ENCODE results near the gene SMIM5.

SMIM5 gene, protein sequence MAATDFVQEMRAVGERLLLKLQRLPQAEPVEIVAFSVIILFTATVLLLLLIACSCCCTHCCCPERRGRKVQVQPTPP

DNA sequence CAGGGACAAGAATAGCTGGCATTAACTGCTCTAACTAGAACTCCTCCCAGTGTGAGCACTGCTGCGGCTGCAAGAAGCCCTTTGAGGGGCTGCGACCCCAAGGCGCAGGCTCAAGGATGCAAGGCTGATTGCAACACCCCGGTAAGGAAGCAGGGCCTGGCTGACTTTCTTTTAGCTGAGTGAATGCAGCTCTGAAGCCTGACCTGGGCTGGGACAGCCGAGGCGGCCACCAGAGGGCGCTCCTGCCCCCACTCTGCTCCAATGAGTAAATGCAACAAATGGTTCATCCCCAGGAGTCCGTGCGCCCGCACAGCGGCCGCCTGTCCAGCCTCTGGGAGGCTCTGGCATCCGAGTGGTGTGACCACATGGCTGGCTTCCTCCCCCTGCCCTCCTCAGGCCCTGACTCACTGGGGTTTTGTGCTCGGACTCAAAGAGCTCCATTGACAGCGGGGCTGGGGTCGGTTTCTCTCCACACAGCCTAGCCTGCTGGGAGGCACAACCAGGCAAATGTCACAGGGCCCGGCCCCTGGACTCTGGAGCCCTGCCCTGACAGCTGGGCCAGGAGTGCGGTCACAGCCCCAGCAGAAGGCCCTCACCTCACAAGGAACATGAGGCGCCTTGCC, at the start of gene SMIM5:
Gene SMIM5 (plus strand): TSS at position 572 of the 623 bp plus-strand sequence. CDS start 6,768 bp downstream, outside the sequence.
- no peak within 1 kb of the TSS for H3K27ac ChIP-seq
- no peak for DNase-seq (ENCODE audit: low read depth, low spot score)
- TF ChIP-seq EZH2 (IDR thresholded peaks at IDR 0.05), result no peak
- TF ChIP-seq POLR2AphosphoS5 (IDR thresholded peaks at IDR 0.05; ENCODE audit: borderline replicate concordance, low read depth, low read length), result no peak
- TF ChIP-seq FOXP2 (optimal IDR thresholded peaks at IDR 0.05; ENCODE audit: control extremely low read depth, extremely low read length, insufficient read depth), result no peak

DNA sequence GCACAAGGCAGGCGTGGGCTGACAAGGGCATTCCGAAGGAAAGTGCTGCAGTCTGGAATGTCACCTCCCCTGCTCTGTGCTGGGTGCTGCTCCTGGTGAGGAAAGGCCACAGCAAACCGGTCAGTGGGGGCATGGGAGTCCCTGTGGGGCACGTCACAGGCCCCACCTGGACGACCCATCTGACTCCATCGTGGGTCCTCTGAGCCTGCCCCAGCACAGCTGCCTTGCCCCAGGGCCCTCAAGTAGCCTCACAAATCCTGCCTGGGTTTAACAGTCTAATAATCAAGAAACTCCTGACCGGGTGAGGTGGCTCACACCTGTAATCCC, 48.4 kb upstream of the SMIM5 start:
- no peak for DNase-seq (ENCODE audit: low read depth, low spot score)
- Histone ChIP-seq H3K9ac (ENCODE audit: insufficient read length) (no peak overlapping the region), H3K27ac (no peak overlapping the region), H3K9me3 (ENCODE audit: low read depth, low read length) (no peaks in the 10 kb centered on the region), H3K36me3 (ENCODE audit: insufficient read depth, low read length) (no peaks in the 10 kb centered on the region), H3K4me3 (no peak overlapping the region)
- TF ChIP-seq FOXP2 (optimal IDR thresholded peaks at IDR 0.05; ENCODE audit: control extremely low read depth, extremely low read length, insufficient read depth) (no peak), EZH2 (IDR thresholded peaks at IDR 0.05) (no peak), POLR2AphosphoS5 (IDR thresholded peaks at IDR 0.05; ENCODE audit: borderline replicate concordance, low read depth, low read length) (no peak)

More for the DNA sequence above, at the start of gene SMIM5:
- Histone ChIP-seq H3K36me3 (ENCODE audit: insufficient read depth, low read length) (no peaks in the 10 kb centered on the region), H3K9ac (ENCODE audit: insufficient read length) (no peak within 1 kb of the TSS), H3K9me3 (ENCODE audit: low read depth, low read length) (no peaks in the 10 kb centered on the region), H3K4me3 (no peak within 1 kb of the TSS)

DNA sequence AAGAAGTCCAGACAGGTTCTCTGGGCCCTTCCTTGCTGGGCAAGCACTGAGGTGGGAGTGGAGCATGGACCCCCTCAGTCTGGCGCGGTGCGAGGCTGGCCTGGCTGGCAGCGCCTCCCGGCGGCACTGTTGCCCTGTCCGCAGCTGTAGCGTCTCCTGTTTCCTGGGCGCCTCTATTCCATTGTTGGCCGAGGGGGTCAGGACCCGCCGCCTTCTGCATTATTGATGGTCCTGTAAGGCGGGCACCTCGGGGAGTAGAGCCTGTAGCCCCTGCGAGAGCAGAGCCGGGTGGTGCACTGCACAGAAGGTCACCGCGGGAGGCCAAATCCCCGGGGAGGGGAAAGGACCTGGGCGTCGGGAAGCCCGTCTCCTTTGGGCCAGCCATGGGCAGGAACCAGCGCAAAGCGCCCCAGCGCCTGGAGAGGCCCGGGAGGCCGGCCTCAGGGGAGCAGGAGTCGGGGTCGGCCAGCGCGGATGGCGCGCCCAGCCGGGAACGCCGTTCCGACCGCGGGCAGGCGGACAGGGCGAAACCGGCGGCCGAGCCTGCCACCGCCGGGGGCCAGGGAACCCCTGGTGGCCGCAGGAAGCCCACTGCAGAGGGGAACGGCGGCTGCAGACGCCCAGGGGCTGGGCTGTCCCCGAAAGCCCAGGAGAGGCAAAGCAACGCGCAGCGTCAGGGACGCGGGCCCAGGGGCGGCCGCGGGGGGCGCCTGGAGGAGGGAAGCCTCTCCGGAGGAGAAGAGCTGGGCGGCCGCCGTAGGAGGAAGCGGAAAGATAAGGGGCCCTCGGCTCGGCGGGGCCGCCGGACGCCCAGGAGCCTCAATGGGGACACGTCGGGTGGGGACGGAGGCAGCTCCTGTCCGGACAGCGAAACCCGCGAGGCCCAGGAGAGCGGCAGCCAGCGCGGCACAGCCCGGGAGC, 45.3 kb upstream of the SMIM5 start, which contains the start of gene MYO15B:
Gene MYO15B (plus strand): TSS at position 126 of the 921 bp plus-strand sequence. CDS start 258 bp downstream, at position 384.
- TF ChIP-seq FOXP2 (optimal IDR thresholded peaks at IDR 0.05; ENCODE audit: control extremely low read depth, extremely low read length, insufficient read depth) (no peak), EZH2 (IDR thresholded peaks at IDR 0.05) (no peak), POLR2AphosphoS5 (IDR thresholded peaks at IDR 0.05; ENCODE audit: borderline replicate concordance, low read depth, low read length) (no peak)
- no peak within 1 kb of the TSS for H3K9ac ChIP-seq (ENCODE audit: insufficient read length)
- H3K4me3 ChIP-seq, result no peak within 1 kb of the TSS
- no peaks in the 10 kb centered on the region for H3K36me3 ChIP-seq (ENCODE audit: insufficient read depth, low read length)
- H3K27ac ChIP-seq, result no peak within 1 kb of the TSS
- no peak for DNase-seq (ENCODE audit: low read depth, low spot score)
- H3K9me3 ChIP-seq (ENCODE audit: low read depth, low read length), result no peaks in the 10 kb centered on the region

DNA sequence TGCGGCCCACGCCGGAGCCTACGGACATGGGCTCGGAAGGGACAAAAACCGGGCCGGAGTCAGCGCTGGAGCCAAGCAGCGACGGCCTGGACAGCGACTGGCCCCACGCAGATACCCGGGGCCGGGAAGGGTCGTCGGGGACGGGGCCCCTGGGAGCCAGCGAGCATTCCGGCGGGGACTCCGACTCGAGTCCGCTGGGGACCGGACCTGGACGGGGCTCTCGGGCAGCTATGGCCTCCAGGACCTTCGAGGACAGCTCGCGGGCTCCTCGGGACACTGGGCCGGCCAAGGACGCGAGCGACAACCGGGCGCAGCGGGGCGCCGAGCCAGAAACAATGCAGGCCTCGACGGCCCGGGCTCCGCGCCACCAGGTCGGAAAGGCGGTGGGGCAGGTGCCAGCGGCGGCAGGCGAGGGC, 44.6 kb upstream of the SMIM5 start:
- Histone ChIP-seq H3K27ac (no peak overlapping the region), H3K36me3 (ENCODE audit: insufficient read depth, low read length) (no peaks in the 10 kb centered on the region), H3K9ac (ENCODE audit: insufficient read length) (no peak overlapping the region), H3K4me3 (no peak overlapping the region), H3K9me3 (ENCODE audit: low read depth, low read length) (no peaks in the 10 kb centered on the region)
- DNase-seq (ENCODE audit: low read depth, low spot score), result no peak
- TF ChIP-seq EZH2 (IDR thresholded peaks at IDR 0.05) (no peak), POLR2AphosphoS5 (IDR thresholded peaks at IDR 0.05; ENCODE audit: borderline replicate concordance, low read depth, low read length) (no peak), FOXP2 (optimal IDR thresholded peaks at IDR 0.05; ENCODE audit: control extremely low read depth, extremely low read length, insufficient read depth) (no peak)

DNA sequence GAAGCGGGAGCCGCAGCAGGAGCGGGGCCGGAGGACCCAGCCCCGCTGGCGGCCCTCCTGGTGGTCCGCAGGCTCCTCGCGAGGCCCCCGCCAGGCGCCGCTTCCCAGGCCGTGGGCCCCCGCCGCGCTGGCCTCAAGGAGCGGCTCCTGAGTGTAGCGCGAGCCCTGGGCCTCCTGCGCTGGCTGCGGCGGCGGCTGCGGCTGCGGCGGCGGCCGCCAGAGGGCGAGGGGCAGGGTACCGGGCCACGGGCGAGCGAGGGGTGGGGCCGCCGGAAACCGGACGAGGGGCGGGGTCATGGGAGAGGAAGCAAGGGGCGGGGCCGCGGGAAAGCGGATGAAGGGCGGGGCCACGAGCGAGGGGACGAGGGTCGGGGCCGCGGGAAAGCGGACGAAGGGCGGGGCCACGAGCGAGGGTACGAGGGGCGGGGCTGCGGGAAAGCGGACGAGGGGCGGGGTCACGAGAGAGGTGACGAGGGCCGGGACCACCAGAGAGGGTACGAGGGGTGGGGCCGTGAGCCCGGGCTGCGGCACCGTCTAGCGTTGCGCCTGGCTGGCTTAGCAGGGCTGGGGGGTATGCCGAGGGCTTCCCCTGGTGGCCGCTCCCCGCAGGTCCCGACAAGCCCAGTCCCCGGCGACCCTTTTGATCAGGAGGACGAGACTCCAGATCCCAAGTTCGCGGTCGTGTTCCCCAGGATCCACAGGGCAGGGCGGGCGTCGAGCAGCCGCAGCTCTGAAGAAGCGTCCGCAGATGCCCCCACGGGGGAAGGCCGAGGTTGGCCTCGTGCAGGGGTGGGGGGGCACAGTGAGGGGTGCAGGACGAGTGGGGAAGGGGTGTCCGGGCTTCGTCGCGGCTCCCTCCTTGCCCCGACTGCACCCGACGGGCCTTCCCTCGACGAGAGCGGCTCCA, 44.0 kb upstream of the SMIM5 start:
- TF ChIP-seq EZH2 (IDR thresholded peaks at IDR 0.05), result no peak
- TF ChIP-seq POLR2AphosphoS5 (IDR thresholded peaks at IDR 0.05; ENCODE audit: borderline replicate concordance, low read depth, low read length), result 0 out of 2 replicates have a peak, but pooled peaks have one; percentile 31
- TF ChIP-seq FOXP2 (optimal IDR thresholded peaks at IDR 0.05; ENCODE audit: control extremely low read depth, extremely low read length, insufficient read depth), result no peak
- peak overlapping the region; percentile 67 for H3K9ac ChIP-seq (ENCODE audit: insufficient read length)
- H3K27ac ChIP-seq, result no peak overlapping the region
- H3K4me3 ChIP-seq, result peak overlapping the region; percentile 80
- H3K36me3 ChIP-seq (ENCODE audit: insufficient read depth, low read length), result no peaks in the 10 kb centered on the region
- no peaks in the 10 kb centered on the region for H3K9me3 ChIP-seq (ENCODE audit: low read depth, low read length)
- DNase-seq (ENCODE audit: low read depth, low spot score), result no peak

DNA sequence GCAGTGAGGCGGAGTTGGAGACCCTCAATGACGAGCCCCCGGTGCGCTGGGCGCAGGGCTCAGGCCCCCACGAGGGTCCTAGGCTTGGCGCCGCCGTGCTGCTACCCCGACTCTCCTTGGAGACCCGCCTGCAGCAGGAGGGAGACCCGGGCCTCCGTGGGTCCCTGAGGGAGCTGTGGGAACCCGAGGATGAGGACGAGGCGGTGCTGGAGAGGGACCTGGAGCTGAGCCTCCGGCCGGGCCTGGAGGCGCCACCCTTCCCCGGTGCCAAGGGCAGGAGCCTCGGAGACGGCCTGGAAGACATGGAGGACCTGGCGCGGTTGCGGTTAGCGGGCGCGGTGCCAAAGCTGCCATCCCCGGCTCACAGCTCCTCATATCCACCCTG, 43.3 kb upstream of the SMIM5 start:
- Histone ChIP-seq H3K4me3 (peak overlapping the region; percentile 80), H3K9ac (ENCODE audit: insufficient read length) (peak overlapping the region; percentile 67), H3K9me3 (ENCODE audit: low read depth, low read length) (no peaks in the 10 kb centered on the region), H3K27ac (no peak overlapping the region), H3K36me3 (ENCODE audit: insufficient read depth, low read length) (no peaks in the 10 kb centered on the region)
- no peak for DNase-seq (ENCODE audit: low read depth, low spot score)
- TF ChIP-seq FOXP2 (optimal IDR thresholded peaks at IDR 0.05; ENCODE audit: control extremely low read depth, extremely low read length, insufficient read depth), result no peak
- no peak for TF ChIP-seq POLR2AphosphoS5 (IDR thresholded peaks at IDR 0.05; ENCODE audit: borderline replicate concordance, low read depth, low read length)
- TF ChIP-seq EZH2 (IDR thresholded peaks at IDR 0.05), result no peak

DNA sequence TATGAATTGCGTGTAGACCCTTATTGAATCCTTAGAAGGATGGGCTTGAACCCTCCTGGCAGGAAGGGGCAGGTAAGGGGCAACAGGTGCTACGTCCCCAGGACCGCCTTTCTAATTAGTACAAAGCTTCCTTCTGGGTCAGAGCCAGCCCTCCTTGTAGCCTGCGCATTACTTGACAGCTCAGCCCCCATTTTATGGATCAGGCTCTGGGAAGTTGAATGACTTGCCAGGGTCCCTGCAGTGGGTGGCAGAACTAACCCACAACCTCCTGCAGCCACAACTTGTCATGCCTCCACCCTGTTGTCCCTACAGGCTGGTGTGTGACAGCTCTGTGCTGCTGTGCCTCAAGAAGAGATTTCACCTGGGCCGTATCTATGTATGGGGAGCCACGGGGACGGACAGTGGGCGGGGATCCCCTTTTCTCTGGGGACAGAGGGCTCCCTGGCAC, 42.9 kb upstream of the SMIM5 start:
- Histone ChIP-seq H3K27ac (no peak overlapping the region), H3K9ac (ENCODE audit: insufficient read length) (no peak overlapping the region), H3K9me3 (ENCODE audit: low read depth, low read length) (no peaks in the 10 kb centered on the region), H3K36me3 (ENCODE audit: insufficient read depth, low read length) (no peaks in the 10 kb centered on the region), H3K4me3 (peak overlapping the region; percentile 80; the same call in 1 of the 2 replicates)
- TF ChIP-seq EZH2 (IDR thresholded peaks at IDR 0.05) (no peak), FOXP2 (optimal IDR thresholded peaks at IDR 0.05; ENCODE audit: control extremely low read depth, extremely low read length, insufficient read depth) (no peak), POLR2AphosphoS5 (IDR thresholded peaks at IDR 0.05; ENCODE audit: borderline replicate concordance, low read depth, low read length) (no peak)
- DNase-seq (ENCODE audit: low read depth, low spot score), result no peak
